ENCODE measurements around the gene NIBAN1.

The NIBAN1 gene

DNA sequence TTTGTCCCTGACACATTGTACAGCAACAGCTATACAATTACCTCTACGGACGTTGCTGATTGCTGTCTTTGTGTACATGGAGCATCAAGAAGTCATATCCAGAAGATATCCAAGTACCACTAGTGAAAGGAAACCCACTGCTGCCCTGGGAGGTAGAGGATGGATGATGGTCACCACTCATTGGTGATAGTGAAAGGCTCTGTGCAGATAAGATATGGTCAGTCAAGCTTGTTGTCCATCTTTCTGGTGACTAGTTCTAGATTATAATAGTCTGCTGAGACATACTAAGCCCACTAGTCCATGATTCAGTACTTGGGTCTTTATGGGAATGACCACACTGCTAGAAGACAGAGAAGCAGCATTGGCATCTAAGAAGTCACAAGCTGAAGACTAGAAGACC, 30.3 kb downstream of the NIBAN1 start:
- H3K9me3 ChIP-seq (ENCODE audit: insufficient read depth, low read length), result no peaks in the 10 kb centered on the region
- no peaks in the 10 kb centered on the region for H3F3A ChIP-seq (ENCODE audit: insufficient read depth)
- no peaks in the 10 kb centered on the region for H3K27me3 ChIP-seq (ENCODE audit: low read length)
- H3K36me3 ChIP-seq (ENCODE audit: low read length), result no peaks in the 10 kb centered on the region
- no peaks in the 10 kb centered on the region for H3K79me2 ChIP-seq (ENCODE audit: insufficient read depth, low read length)
- no peak overlapping the region for H3K4me2 ChIP-seq (ENCODE audit: low read depth, low read length, poor library complexity, severe bottlenecking)
- H3K9me2 ChIP-seq (replicated peaks; ENCODE audit: insufficient read depth, low read length), result no peaks in the 10 kb centered on the region
- H2AFZ ChIP-seq (ENCODE audit: low read depth, low read length, severe bottlenecking), result no peak overlapping the region
- TF ChIP-seq, protein P1, sequence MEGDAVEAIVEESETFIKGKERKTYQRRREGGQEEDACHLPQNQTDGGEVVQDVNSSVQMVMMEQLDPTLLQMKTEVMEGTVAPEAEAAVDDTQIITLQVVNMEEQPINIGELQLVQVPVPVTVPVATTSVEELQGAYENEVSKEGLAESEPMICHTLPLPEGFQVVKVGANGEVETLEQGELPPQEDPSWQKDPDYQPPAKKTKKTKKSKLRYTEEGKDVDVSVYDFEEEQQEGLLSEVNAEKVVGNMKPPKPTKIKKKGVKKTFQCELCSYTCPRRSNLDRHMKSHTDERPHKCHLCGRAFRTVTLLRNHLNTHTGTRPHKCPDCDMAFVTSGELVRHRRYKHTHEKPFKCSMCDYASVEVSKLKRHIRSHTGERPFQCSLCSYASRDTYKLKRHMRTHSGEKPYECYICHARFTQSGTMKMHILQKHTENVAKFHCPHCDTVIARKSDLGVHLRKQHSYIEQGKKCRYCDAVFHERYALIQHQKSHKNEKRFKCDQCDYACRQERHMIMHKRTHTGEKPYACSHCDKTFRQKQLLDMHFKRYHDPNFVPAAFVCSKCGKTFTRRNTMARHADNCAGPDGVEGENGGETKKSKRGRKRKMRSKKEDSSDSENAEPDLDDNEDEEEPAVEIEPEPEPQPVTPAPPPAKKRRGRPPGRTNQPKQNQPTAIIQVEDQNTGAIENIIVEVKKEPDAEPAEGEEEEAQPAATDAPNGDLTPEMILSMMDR (IDR thresholded peaks at IDR 0.05; ENCODE audit: insufficient read depth, low read length, poor library complexity, severe bottlenecking), result no peak
- no peak for TF ChIP-seq EZH2phosphoT487 (conservative IDR thresholded peaks at IDR 0.05; ENCODE audit: low read length)
- no peak overlapping the region for H3K9ac ChIP-seq (ENCODE audit: low read length)
- no peaks in the 10 kb centered on the region for H4K20me1 ChIP-seq (ENCODE audit: low read depth, low read length)
- no peak overlapping the region for H3K27ac ChIP-seq (ENCODE audit: low read depth, low read length)
- H3K4me3 ChIP-seq (ENCODE audit: insufficient read depth, low read length, poor library complexity, severe bottlenecking), result no peak overlapping the region

DNA sequence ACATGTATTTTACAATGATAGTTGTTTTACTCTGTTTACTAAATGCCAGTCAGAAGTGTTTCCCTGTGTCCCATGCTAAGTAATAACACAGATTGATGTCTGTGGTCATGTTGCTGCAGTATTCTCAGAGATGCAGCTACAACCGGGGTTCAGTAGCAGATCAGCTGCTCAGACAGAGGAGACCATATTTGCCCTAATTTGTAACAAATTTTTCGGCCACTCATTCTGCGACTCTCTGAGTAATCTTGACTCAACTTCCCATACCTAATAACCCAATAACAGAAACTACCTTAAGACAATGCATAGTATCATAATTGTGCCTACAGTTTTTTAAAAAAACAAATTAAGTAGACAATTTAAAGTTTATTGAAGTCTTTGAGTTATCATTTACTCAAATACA, 32.6 kb downstream of the NIBAN1 start:
- no peak for TF ChIP-seq EZH2phosphoT487 (conservative IDR thresholded peaks at IDR 0.05; ENCODE audit: low read length)
- TF ChIP-seq, protein P1 (IDR thresholded peaks at IDR 0.05; ENCODE audit: insufficient read depth, low read length, poor library complexity, severe bottlenecking), result no peak
- H3K9ac ChIP-seq (ENCODE audit: low read length), result no peak overlapping the region
- H3K4me2 ChIP-seq (ENCODE audit: low read depth, low read length, poor library complexity, severe bottlenecking), result no peak overlapping the region
- H2AFZ ChIP-seq (ENCODE audit: low read depth, low read length, severe bottlenecking), result no peak overlapping the region
- no peaks in the 10 kb centered on the region for H3K9me2 ChIP-seq (replicated peaks; ENCODE audit: insufficient read depth, low read length)
- no peaks in the 10 kb centered on the region for H4K20me1 ChIP-seq (ENCODE audit: low read depth, low read length)
- no peaks in the 10 kb centered on the region for H3K36me3 ChIP-seq (ENCODE audit: low read length)
- no peak overlapping the region for H3K27ac ChIP-seq (ENCODE audit: low read depth, low read length)
- no peak overlapping the region for H3K4me3 ChIP-seq (ENCODE audit: insufficient read depth, low read length, poor library complexity, severe bottlenecking)
- no peaks in the 10 kb centered on the region for H3K27me3 ChIP-seq (ENCODE audit: low read length)
- H3F3A ChIP-seq (ENCODE audit: insufficient read depth), result no peaks in the 10 kb centered on the region
- H3K79me2 ChIP-seq (ENCODE audit: insufficient read depth, low read length), result no peaks in the 10 kb centered on the region
- no peaks in the 10 kb centered on the region for H3K9me3 ChIP-seq (ENCODE audit: insufficient read depth, low read length)

DNA sequence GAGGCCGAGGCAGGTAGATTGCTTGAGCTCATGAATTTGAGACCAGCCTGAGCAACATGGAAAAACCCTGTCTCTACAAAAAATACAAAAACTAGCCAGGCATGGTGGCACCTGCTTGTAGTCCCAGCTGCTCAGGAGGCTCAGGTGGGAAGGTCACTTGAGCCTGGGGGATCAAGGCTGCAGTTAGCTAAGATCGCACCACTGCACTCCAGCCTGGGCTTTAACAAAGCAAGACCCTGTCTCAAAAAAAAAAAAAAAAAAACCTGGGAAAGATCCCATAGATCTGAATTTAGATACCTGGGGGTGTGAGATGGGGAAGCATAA, 32.9 kb downstream of the NIBAN1 start:
- TF ChIP-seq EZH2phosphoT487 (conservative IDR thresholded peaks at IDR 0.05; ENCODE audit: low read length), result no peak
- TF ChIP-seq, protein P1 (IDR thresholded peaks at IDR 0.05; ENCODE audit: insufficient read depth, low read length, poor library complexity, severe bottlenecking), result no peak
- H3K4me2 ChIP-seq (ENCODE audit: low read depth, low read length, poor library complexity, severe bottlenecking), result no peak overlapping the region
- no peak overlapping the region for H3K9ac ChIP-seq (ENCODE audit: low read length)
- no peaks in the 10 kb centered on the region for H3K27me3 ChIP-seq (ENCODE audit: low read length)
- H3K36me3 ChIP-seq (ENCODE audit: low read length), result no peaks in the 10 kb centered on the region
- H3K79me2 ChIP-seq (ENCODE audit: insufficient read depth, low read length), result no peaks in the 10 kb centered on the region
- no peaks in the 10 kb centered on the region for H3K9me3 ChIP-seq (ENCODE audit: insufficient read depth, low read length)
- no peak overlapping the region for H3K4me3 ChIP-seq (ENCODE audit: insufficient read depth, low read length, poor library complexity, severe bottlenecking)
- no peak overlapping the region for H3K27ac ChIP-seq (ENCODE audit: low read depth, low read length)
- H4K20me1 ChIP-seq (ENCODE audit: low read depth, low read length), result no peaks in the 10 kb centered on the region
- no peak overlapping the region for H2AFZ ChIP-seq (ENCODE audit: low read depth, low read length, severe bottlenecking)
- H3F3A ChIP-seq (ENCODE audit: insufficient read depth), result no peaks in the 10 kb centered on the region
- H3K9me2 ChIP-seq (replicated peaks; ENCODE audit: insufficient read depth, low read length), result no peaks in the 10 kb centered on the region

Data from SU-DHL-6 (cell line).